Endometrial microvascular endothelial cells (primary cell): ENCODE results near the gene DNPH1. TPM values are rescaled to one million over a fixed set of nuclear protein-coding genes. Genes with fewer than 3 reads are reported as not detected.

Experiments
- in situ Hi-C: cut with HindIII; loops from 2 replicates; pipeline ENCODE4 v1.10.0; 2017; ENCODE audit warnings: low sequenced_read_pairs, low pct_unique_long_range_greater_than_20kb; ENCODE audit errors: inconsistent ontology term
- total RNA-seq: library from RNA; depleted of rRNA; stranded (reverse); fragments of >200 nt; gene quantifications from one replicate; pipeline ENCODE4 v1.2.3, GENCODE V29; 2015; ENCODE audit errors: inconsistent ontology term

Gene DNPH1
- total RNA-seq, 1 donor from 2014 or later: 121 TPM

DNA sequence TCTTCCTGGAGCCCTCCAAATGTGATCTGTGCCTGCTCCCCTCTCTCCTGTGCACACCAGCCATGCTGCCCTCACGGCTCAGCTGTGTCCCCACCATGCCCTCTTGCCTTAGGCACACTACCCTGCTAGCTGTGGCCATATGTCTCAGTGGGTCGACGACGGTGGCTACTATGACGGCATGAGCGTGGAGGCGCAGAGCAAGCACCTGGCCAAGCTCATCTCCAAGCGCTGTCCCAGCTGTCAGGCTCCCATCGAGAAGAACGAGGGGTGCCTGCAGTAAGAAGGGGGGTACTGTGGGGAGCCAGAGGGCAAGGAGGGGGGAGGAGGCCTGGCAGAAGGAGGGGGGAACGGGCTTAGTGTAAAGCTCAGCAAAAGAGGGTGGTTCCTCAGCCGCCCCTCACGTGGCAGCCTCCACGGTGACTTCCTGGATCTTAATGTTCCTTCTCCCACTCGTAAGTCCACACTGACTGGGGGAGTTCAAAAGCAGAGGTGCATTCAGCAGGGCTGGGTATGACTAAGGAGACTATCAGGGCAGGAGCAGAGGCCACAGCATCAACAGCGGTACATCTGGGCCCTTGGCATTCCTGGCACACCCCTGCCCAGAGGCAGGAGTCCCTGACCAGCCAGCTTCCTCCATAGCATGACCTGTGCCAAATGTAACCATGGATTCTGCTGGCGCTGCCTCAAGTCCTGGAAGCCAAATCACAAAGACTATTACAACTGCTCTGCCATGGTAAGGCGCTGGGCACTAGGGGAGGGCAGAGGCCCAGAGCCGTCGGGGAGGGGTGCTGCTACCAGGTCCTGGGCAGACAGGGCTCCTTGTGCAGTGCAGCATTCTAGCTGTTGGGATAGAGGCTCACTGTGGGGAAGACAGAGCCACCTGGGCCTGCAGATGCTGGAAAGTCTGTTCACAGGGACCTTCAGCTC is 8.0 kb downstream of the DNPH1 start:
- in situ Hi-C loops: no loop called here

DNA sequence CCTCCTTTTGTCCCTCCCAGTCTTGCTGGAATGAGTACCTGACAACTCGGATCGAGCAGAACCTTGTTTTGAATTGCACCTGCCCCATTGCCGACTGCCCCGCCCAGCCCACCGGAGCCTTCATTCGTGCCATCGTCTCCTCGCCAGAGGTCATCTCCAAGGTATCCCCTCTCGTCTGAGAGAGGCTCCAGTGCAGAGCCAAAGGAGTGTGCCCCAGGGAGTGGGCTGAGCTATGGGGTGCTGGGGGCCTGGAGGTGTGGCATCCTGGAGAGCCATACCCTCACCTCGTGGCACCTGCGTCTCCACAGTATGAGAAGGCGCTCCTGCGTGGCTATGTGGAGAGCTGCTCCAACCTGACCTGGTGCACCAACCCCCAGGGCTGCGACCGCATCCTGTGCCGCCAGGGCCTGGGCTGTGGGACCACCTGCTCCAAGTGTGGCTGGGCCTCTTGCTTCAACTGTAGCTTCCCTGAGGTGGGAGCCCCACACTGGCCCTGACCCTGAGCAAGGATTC is 8.8 kb downstream of the DNPH1 start:
- in situ Hi-C loops: no loop called here

DNA sequence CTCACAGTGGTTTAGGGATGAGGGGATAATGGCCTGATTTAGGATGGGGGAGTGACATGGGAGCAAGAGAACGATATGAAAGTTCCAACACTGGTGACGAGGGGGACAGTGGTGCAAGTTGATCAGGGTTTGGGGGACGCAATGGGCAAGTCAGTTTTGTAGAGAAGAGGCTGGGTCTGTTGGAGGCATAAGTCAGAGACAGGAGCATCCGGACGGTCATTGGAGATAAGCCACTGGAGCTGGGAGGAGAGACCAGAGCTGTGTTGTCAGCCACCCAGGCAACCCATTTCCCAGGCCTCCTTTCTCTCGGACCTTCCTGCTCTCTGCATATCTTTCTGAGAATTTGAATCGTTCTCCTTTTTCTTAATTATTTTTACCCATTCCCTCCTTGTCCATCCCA is 9.5 kb downstream of the DNPH1 start:
- in situ Hi-C loops: no loop called here

DNA sequence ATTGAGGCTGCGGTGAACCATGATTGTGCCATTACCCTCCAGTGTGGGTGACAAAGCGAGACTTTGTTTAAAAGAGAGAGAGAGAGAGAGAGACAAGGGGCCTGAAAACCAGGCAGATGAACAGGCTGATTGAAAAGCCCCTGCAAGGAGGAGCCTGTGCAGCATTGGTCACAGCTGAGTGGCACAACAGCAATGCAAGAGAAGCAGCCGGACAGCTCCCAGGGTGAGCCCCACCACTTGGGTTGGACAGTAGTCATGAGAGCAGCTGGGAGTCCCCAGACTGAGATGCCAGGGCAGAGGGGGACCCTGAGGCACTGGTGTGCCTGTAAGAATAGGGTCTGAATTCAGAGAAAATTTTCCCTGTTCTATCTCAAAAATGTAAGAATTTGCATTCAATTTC is 10.2 kb downstream of the DNPH1 start:
- in situ Hi-C loops: no loop called here

DNA sequence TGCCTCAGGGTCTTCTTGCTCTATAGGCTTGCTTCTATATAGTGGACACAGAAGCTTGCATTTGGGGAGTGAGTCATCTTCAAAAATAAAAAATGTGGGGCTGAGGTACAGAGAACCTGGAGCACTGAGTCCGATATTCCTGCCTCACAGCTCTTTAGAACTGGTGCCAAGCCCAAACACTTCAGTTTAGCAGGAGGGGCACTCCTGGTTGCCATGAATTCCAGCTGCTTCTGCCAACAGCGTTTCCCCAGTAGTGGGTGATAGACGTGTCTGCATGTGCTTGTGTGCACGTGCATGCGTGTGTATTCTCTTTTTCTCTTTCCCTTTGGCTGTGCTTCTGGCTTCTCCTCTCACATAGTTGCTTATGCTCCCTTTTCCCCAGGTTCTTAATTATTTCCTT is 11.9 kb downstream of the DNPH1 start:
- in situ Hi-C loops: no loop called here

DNA sequence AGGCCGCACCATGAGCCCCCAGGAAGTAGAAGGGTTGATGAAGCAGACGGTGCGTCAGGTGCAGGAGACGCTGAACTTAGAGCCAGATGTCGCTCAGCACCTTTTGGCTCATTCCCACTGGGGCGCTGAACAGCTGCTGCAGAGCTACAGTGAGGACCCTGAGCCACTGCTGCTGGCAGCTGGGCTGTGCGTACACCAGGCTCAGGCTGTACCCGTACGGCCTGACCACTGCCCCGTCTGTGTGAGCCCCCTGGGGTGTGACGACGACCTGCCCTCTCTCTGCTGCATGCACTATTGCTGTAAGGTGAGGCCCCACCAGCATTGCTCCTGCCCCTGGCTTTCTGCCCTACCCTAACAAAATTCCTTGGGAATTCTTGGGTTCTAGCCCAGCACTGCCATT is 13.1 kb downstream of the DNPH1 start:
- in situ Hi-C loops: no loop called here

DNA sequence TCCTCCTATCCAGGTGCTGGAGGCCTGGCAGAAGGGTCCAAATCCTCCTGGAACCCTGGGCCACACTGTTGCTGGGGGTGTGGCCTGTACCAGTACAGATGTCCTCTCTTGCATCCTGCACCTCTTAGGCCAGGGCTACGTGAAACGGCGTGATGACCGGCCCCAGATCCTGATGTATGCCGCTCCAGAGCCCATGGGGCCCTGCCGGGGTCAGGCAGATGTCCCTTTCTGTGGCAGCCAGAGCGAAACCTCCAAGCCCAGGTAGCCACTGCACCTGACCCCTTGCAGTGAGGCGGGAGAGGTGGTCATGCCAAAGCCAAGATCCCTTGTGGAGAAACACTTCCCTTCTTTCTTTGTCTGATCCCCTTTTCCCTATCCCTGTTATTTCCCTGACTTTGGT is 14.2 kb downstream of the DNPH1 start:
- in situ Hi-C loops: no loop called here

DNA sequence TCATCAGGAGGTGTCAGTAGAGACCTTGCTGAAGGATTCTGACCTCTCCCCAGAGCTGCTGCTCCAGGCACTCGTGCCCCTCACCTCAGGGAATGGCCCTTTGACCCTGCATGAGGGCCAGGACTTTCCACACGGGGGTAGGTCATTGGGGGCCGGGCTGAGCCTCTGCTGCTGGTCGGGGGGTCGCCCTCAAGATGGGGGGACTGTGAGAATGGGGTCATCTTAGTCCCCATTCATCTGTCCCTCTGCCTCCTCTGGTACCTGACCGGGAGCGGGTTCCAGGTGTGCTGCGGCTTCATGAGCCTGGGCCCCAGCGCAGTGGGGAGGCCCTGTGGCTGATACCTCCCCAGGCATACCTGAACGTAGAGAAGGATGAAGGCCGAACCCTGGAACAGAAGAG is 15.8 kb downstream of the DNPH1 start:
- in situ Hi-C loops: no loop called here

DNA sequence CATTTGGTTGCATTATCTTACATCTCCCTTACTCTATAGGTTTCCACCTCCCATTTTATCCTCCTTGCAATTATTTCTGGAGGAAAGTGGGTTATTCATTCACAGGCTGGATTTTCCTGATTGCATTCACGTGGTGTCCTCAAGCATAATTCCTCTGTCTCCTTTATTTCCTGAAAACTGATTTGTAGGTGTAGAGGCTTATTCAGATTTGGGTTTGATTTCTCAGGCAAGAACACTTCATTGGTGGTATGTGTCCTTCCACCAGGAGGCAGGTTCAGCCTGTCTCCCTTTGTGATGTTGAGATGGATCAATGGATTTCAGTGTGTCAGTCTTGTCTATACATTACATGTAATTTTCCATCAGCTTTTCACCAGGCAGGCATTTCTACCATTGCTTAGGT is 17.3 kb downstream of the DNPH1 start:
- in situ Hi-C loops: no loop called here

DNA sequence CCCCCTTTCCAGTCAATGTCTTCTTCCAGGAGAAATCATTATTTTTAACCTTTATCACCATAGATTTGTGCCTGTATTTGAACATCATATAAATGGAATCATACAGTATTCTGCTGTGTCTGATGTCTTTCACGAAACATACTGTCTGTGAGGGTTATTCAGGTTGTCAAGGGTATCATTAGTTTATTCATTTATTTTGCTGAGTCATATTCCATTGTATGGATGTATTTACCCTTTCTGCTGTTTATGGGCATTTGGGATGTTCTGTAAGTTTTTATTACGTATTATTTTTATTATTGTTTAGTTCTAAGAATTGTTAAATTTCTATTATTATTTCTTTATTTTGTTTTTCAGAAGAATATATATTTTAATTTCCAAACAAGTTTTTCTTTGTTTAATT is 22.0 kb downstream of the DNPH1 start:
- in situ Hi-C loops: no loop called here

DNA sequence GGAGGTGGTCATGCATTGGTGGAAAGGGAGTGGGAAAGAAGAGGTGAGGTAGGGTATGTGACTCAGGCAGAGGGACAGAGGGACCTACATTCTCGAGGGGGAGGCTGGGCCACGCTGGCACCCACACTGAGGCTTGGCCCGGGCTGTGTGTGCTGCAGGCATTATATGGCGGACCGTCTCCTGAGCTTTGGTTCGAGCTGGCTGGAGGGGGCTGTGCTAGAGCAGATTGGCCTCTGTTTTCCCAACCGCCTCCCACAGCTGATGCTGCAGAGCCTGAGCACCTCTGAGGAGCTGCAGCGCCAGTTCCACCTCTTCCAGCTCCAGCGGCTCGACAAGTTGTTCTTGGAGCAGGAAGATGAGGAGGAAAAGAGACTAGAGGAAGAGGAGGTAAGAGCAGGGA is 23.4 kb downstream of the DNPH1 start:
- in situ Hi-C loops: no loop called here

DNA sequence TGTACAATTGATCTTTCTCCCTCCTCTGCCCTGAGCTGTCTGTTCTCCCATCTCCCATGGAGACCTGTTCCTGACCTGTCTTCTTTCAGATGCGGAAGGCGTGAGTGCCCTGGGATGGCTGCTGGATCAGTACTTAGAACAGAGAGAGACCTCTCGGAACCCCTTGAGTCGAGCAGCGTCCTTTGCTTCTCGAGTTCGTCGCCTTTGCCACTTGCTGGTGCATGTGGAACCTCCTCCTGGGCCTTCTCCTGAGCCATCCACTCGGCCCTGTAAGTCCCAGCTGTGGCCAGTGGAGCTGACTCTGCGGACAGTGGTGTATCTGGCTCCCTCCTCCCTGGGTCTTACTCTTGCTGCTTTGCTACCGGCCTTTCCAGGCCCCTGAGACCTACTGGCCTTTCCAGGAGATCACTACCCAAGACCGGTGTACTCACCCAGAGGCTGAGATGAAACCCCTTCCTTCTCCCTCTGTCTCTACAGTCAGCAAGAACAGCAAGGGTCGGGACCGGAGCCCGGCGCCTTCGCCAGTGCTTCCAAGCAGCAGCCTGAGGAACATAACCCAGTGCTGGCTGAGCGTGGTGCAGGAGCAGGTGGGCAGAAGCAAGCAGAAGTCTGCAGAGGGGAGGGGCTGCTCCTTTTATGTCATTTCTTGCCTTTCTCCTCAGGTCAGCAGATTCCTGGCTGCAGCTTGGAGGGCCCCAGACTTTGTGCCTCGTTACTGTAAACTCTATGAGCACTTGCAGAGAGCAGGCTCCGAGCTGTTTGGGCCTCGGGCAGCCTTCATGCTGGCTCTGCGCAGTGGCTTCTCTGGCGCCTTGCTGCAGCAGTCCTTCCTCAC is 24.8 kb downstream of the DNPH1 start:
- in situ Hi-C loops: no loop called here

DNA sequence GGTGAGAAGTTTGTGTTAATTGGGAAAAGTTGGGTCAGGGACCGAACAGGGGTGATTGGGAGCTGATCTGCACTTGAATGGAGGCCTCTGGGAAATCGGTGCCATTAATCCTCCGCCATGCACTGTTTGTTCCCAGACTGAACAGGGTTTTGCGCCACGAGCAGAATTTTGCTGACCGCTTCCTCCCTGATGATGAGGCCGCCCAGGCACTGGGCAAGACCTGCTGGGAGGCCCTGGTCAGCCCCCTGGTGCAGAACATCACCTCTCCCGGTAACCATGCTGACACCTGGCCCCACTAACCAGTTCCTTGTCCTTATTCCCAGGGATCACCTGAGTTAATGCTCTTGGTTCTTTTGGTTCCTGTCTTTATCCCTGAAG is 25.6 kb downstream of the DNPH1 start:
- in situ Hi-C loops: no loop called here

DNA sequence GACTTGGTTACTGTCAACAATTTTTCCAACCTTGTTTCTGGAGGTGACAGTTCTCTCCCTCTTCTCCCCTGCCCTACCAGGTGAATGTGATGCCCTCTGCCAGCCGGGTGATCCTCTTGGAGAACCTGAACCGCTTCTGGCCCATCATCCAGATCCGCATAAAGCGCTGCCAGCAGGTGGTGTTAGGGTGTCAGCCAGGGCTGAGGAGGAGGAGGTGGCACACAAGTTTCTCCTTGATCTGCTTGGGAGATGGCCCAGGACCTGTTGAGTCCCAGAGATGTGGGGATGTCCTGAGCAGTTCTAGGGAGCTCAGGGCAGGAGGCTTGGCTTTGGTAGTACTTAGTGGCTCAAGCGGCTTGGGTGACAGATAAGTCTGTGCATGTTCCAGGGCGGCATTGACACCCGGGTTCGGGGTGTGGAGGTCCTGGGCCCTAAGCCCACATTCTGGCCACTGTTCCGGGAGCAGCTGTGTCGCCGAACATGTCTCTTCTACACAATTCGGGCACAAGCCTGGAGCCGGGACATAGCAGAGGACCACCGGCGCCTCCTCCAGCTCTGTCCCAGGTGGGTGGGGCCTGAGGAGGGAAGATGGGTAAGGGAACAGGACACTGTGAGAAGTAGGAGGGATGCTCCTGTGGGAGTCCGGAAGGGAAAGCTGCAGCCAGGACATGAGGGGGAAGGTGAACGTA is 26.1 kb downstream of the DNPH1 start:
- in situ Hi-C loops: no loop called here

DNA sequence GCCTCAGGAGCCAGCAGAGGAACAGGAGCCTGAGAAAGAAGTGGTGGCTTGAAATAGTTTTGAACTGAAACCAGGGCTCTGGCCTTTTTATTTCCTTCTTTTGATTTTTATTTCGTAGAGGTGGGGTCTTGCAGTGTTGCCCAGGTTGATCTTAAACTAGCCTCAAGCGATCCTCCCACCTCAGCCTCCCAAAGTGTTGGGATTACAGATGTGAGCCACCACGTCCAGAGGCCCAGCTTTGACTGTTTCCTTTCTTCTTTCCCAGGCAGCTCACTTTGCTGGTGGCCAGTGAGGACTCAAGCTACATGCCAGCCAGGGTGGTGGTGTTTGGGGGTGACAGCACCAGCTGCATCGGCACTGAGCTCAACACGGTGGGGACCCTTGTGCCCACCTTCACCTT is 26.8 kb downstream of the DNPH1 start:
- in situ Hi-C loops: no loop called here

DNA sequence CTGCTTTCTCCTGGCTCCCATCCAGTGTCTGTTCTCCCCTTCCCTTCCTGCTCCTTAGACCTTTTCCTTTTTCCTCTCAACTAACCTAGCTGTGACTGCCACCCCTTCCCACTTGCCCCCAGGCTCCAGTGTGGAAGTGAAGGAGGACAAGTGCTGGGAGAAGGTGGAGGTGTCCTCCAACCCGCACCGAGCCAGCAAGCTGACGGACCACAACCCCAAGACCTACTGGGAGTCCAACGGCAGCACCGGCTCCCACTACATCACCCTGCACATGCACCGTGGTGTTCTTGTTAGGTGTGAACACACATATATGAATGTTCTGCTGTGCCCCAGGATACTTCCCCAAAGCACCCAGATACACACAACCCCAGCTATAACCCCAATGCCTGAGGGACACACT is 28.7 kb downstream of the DNPH1 start:
- in situ Hi-C loops: no loop called here

DNA sequence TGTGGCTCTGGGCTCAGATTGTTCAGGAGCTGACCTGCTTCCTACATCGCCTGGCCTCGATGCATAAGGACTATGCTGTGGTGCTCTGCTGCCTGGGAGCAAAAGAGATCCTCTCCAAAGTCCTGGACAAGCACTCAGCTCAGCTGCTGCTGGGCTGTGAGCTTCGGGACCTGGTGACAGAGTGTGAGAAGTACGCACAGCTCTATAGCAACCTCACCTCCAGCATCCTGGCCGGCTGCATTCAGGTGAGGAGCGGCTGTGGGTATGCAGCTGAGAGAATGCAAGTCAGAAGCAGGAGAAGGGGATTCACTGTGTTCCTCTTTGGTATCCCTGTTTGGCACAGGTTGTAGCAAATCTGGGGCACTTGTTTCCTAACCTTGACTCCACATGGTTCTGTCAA is 29.4 kb downstream of the DNPH1 start:
- in situ Hi-C loops: no loop called here

DNA sequence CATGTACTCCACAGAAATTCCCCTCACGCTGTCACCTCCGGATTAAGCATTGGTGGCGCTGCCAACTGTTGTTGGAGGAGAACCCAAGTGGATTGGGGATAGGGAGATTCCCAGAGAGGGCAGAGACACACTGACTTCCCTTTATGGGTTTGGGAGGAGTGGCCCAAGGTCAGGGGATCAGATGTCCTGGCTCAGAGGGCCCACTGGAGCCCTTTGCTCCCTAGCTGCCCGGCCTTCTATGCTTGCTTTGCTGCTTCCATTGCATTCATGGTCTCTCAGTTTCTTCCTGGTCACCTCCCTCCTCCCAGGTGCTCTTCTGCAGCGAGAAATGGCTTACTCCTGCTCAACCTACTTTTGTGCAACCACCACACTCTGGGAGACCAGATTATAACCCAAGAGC is 32.9 kb downstream of the DNPH1 start:
- in situ Hi-C loops: no loop called here

DNA sequence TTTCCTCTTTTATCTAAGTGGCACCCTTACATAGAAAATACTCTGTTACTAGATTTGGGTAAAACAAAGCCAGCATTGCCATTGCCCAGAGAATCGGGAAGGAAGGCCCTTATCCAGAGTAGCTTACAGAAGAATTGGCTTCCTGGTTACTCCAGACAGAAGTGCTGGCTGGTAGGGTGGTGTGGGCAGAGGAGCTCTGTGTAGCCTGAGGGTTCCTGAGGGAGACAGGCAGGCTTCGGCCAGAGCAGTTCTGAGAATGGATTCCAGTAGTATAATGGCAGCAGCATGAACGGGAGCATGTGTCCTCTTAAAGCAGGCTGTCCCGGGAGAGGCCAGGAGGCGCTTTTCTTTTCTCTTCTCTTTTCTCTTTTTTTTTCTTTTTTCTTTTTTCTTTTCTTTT is 35.4 kb downstream of the DNPH1 start:
- in situ Hi-C loops: no loop called here
